ENCODE results near the gene SSX2B.
"Not testable (repeated sequence)": the region's sequence is repeated elsewhere in the genome, so short reads cannot be mapped to it uniquely, and the experiment has no call there.

- not testable (repeated sequence) for TF ChIP-seq POLR2A, CTCF (IDR thresholded peaks at IDR 0.05)
Measured at GRCh38 chrX:52765983-52766382, 14.9 kb downstream of the SSX2B start.
